H9 (cell line): ENCODE data around the gene TUBA8. TPM values are rescaled to one million over a fixed set of nuclear protein-coding genes. Genes with fewer than 3 reads are reported as not detected.
"Not testable (repeated sequence)": the region's sequence is repeated elsewhere in the genome, so short reads cannot be mapped to it uniquely, and the experiment has no call there.

Source experiments
- DNase-seq: peaks from one replicate; pipeline ENCODE4 v3.0.0-alpha.2; 2017
- H2AFZ ChIP-seq: one replicate; pipeline ENCODE4 v1.6.1; 2013; ENCODE audit warnings: mild to moderate bottlenecking, low read length, control low read depth, moderate library complexity
- H2AK5ac ChIP-seq: 2 replicates; pipeline ENCODE4 v1.6.1; 2013; ENCODE audit warnings: low read length, control low read depth, mixed read lengths; ENCODE audit not compliant: insufficient read length
- H2BK120ac ChIP-seq: one replicate; pipeline ENCODE4 v1.6.1; 2013; ENCODE audit warnings: low read depth, mild to moderate bottlenecking, low read length, control low read depth, inconsistent platforms; ENCODE audit not compliant: poor library complexity, severe bottlenecking
- H2BK12ac ChIP-seq: 2 replicates; pipeline ENCODE4 v1.6.1; 2013; ENCODE audit warnings: low read length, control low read depth, mixed read lengths, low read depth; ENCODE audit not compliant: insufficient read length
- H2BK15ac ChIP-seq: 2 replicates; pipeline ENCODE4 v1.6.1; 2013; ENCODE audit warnings: low read depth, low read length, control low read depth
- H2BK20ac ChIP-seq: one replicate; pipeline ENCODE4 v1.6.1; 2013; ENCODE audit warnings: low read depth, mild to moderate bottlenecking, low read length, control low read depth, inconsistent platforms; ENCODE audit not compliant: poor library complexity, severe bottlenecking
- H2BK5ac ChIP-seq: 2 replicates; pipeline ENCODE4 v1.6.1; 2013; ENCODE audit warnings: low read length, control low read depth, mixed read lengths; ENCODE audit not compliant: insufficient read length
- H3K14ac ChIP-seq: 2 replicates; pipeline ENCODE4 v1.6.1; 2013; ENCODE audit warnings: low read length, control low read depth; ENCODE audit not compliant: insufficient read depth
- H3K18ac ChIP-seq: 2 replicates; pipeline ENCODE4 v1.6.1; 2013; ENCODE audit warnings: low read depth, mild to moderate bottlenecking, mixed read lengths, low read length, control low read depth; ENCODE audit not compliant: insufficient read length
- H3K23ac ChIP-seq: 2 replicates; pipeline ENCODE4 v1.6.1; 2013; ENCODE audit warnings: low read length, control low read depth, mixed read lengths, low read depth; ENCODE audit not compliant: insufficient read length
- H3K23me2 ChIP-seq: 2 replicates; pipeline ENCODE4 v1.6.1; 2013; ENCODE audit warnings: low read depth, mild to moderate bottlenecking, mixed read lengths, low read length, control low read depth; ENCODE audit not compliant: insufficient read length, poor library complexity, severe bottlenecking
- H3K27ac ChIP-seq: 2 replicates; pipeline ENCODE4 v1.5.1; 2013; ENCODE audit warnings: low read length, control low read depth, mixed read lengths, low read depth; ENCODE audit not compliant: insufficient read length
- H3K27me3 ChIP-seq: 2 replicates; pipeline ENCODE4 v1.6.1; 2013; ENCODE audit warnings: low read length, control low read depth, inconsistent platforms; ENCODE audit not compliant: insufficient read depth
- H3K4ac ChIP-seq: 2 replicates; pipeline ENCODE4 v1.6.1; 2013; ENCODE audit warnings: low read depth, mild to moderate bottlenecking, control low read depth, inconsistent platforms, low read length, moderate library complexity
- H3K4me1 ChIP-seq: 2 replicates; pipeline ENCODE4 v1.6.1; 2013; ENCODE audit warnings: low read length, control low read depth, inconsistent platforms; ENCODE audit not compliant: insufficient read depth
- H3K4me2 ChIP-seq: 2 replicates; pipeline ENCODE4 v1.6.1; 2013; ENCODE audit warnings: low read length, control low read depth, mixed read lengths; ENCODE audit not compliant: insufficient read length, insufficient read depth
- H3K56ac ChIP-seq: 2 replicates; pipeline ENCODE4 v1.6.1; 2013; ENCODE audit warnings: low read depth, mild to moderate bottlenecking, mixed read lengths, low read length, control low read depth; ENCODE audit not compliant: insufficient read length
- H3K79me1 ChIP-seq: 2 replicates; pipeline ENCODE4 v1.6.1; 2013; ENCODE audit warnings: low read depth, mild to moderate bottlenecking, moderate library complexity, low read length, control low read depth, inconsistent platforms; ENCODE audit not compliant: insufficient read depth, poor library complexity, severe bottlenecking
- H3K79me2 ChIP-seq: 2 replicates; pipeline ENCODE4 v1.6.1; 2013; ENCODE audit warnings: low read length, control low read depth, inconsistent platforms; ENCODE audit not compliant: insufficient read depth
- H3K9ac ChIP-seq: 2 replicates; pipeline ENCODE4 v1.6.1; 2013; ENCODE audit warnings: low read length, control low read depth, mixed read lengths; ENCODE audit not compliant: insufficient read length; ENCODE audit errors: extremely low read depth
- H3K9me3 ChIP-seq: one replicate; pipeline ENCODE4 v1.6.1; 2013; ENCODE audit warnings: low read depth, low read length, inconsistent platforms; ENCODE audit not compliant: control insufficient read depth
- H3T11ph ChIP-seq: one replicate; pipeline ENCODE4 v1.6.1; 2013; ENCODE audit warnings: mild to moderate bottlenecking, low read length, control low read depth, inconsistent platforms
- H4K20me1 ChIP-seq: one replicate; pipeline ENCODE4 v1.6.1; 2013; ENCODE audit not compliant: control insufficient read depth, insufficient read length, insufficient read depth
- H4K5ac ChIP-seq: 2 replicates; pipeline ENCODE4 v1.6.1; 2013; ENCODE audit warnings: low read depth, mild to moderate bottlenecking, mixed read lengths, low read length, control low read depth; ENCODE audit not compliant: insufficient read length
- H4K8ac ChIP-seq: replicated peaks from 2 replicates; pipeline ENCODE4 v1.6.1; 2013; ENCODE audit warnings: low read length, control low read depth, mixed read lengths, low read depth; ENCODE audit not compliant: insufficient read length
- H4K91ac ChIP-seq: 2 replicates; pipeline ENCODE4 v1.6.1; 2013; ENCODE audit warnings: low read depth, mild to moderate bottlenecking, moderate library complexity, mixed read lengths, low read length, control low read depth; ENCODE audit not compliant: insufficient read length
- H3K27ac Mint-ChIP-seq, 3 experiments: 2 replicates in 2 of 3; 3 replicates in 1 of 3; pipeline ENCODE4 v1.8.0; 2020 to 2021; ENCODE audit warnings: mixed read lengths in 3 of 3, mild to moderate bottlenecking in 1 of 3, moderate library complexity in 1 of 3
- H3K27me3 Mint-ChIP-seq: 2 replicates; pipeline ENCODE4 v1.8.0; 2021; ENCODE audit warnings: low read depth, mild to moderate bottlenecking, moderate library complexity, mixed read lengths
- H3K36me3 Mint-ChIP-seq, 3 experiments: 2 replicates in 2 of 3; 3 replicates in 1 of 3; pipeline ENCODE4 v1.8.0; 2020 to 2021; ENCODE audit warnings: low read depth in 3 of 3, mixed read lengths in 3 of 3; ENCODE audit not compliant: insufficient read depth in 1 of 3
- H3K4me1 Mint-ChIP-seq, 2 experiments: 2 replicates each; pipeline ENCODE4 v1.8.0; 2020; ENCODE audit warnings: mixed read lengths in 2 of 2
- H3K4me3 Mint-ChIP-seq, 2 experiments: 2 replicates in 1 of 2; 3 replicates in 1 of 2; pipeline ENCODE4 v1.8.0; 2020 to 2021; ENCODE audit warnings: mild to moderate bottlenecking in 2 of 2, mixed read lengths in 2 of 2, moderate library complexity in 1 of 2
- H3K9me3 Mint-ChIP-seq, 2 experiments: 2 replicates in 1 of 2; 3 replicates in 1 of 2; pipeline ENCODE4 v1.8.0; 2020; ENCODE audit warnings: mild to moderate bottlenecking in 2 of 2, mixed read lengths in 2 of 2, moderate library complexity in 1 of 2
- WGBS: extraction: QIAGEN DNeasy Blood & Tissue Kit; methylation state at CpG from one replicate; pipeline ENCODE4 v1.1.7; 2013; ENCODE audit warnings: missing lambda C conversion rate, low lambda C conversion rate, mixed read lengths; ENCODE audit not compliant: insufficient read length; ENCODE audit errors: extremely low coverage; 5-methylcytosine and 5-hydroxymethylcytosine counted together
- total RNA-seq: library from RNA; stranded (reverse); gene quantifications from 2 replicates; pipeline ENCODE4 v1.2.1, GENCODE V29; 2021

Gene TUBA8
- total RNA-seq, 1 experiment from 2014 or later, result 2.0 TPM

DNA sequence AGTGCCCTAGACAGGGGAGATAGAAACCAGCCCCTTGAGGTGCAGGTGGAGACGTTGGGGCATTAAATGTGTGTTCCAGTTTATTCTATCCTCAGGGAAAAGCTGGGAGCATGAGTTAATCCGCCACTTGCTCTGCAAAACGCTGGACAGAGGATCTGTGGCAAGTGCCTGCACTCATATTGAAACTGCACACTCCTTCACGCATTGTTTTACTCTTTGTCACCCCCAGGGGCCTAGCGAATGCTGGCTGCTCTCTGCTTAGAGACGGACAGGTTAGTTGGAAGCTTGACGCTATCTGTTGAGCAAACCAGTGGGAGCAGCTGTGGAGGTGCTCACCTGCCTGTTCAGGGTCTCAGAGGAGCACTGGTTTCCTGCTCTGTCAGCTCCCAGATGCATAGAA, 53.2 kb downstream of the TUBA8 start:
- H3K14ac ChIP-seq, H3K79me2 ChIP-seq, H3K4me1 ChIP-seq, H3K79me1 ChIP-seq, H3K4me2 ChIP-seq, H3K4me3 Mint-ChIP-seq, H2BK120ac ChIP-seq, H2BK5ac ChIP-seq, H2AFZ ChIP-seq, H3K27me3 ChIP-seq, H4K5ac ChIP-seq, DNase-seq, H3K4ac ChIP-seq, H3K9me3 ChIP-seq, H3K36me3 Mint-ChIP-seq, H3K56ac ChIP-seq, H2AK5ac ChIP-seq, H3K27ac ChIP-seq, H3T11ph ChIP-seq, H3K9me3 Mint-ChIP-seq, H4K91ac ChIP-seq, H2BK20ac ChIP-seq, H2BK12ac ChIP-seq, H3K23ac ChIP-seq, H4K8ac ChIP-seq, H3K9ac ChIP-seq, H3K18ac ChIP-seq, H4K20me1 ChIP-seq, H2BK15ac ChIP-seq, H3K23me2 ChIP-seq: not testable (repeated sequence)
- no CpG with 5 or more reads among the region's 7 CpGs for WGBS
- Mint-ChIP-seq H3K4me1 (peaks cover 8 to 15% of the 10 kb centered on the region in 2 experiments), H3K27ac (peak overlapping the region in 1 of 3 experiments; percentile 67; a peak in 1 of 7 replicates), H3K27me3 (peaks cover 28% of the 10 kb centered on the region)

DNA sequence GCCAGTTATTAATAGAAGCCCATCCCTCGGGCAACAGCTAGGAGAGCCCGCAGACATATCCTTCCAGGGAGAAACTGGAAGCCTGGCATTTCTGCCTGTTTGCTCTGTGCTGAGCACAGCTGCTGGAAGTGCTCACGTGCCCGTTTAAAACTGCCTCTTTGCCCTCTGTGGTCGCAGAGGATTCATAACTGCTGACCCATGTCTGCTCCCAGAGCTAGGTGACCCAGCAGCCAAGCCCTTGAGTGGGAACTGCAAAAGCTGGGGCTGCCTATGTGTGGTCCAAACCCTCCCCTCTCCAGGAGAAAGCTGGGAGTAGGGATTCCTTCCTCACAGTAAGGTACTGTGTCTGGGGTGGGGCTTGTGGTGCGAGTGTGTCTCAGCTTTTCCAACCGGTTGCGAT, 54.0 kb downstream of the TUBA8 start:
- Mint-ChIP-seq H3K4me1 (peaks cover 8 to 17% of the 10 kb centered on the region in 2 experiments), H3K27ac (peak overlapping the region in 1 of 3 experiments; percentile 68; a peak in 1 of 7 replicates), H3K27me3 (peaks cover 26% of the 10 kb centered on the region)
- H2AFZ ChIP-seq, H3K27me3 ChIP-seq, H2BK120ac ChIP-seq, H4K8ac ChIP-seq, H3K79me2 ChIP-seq, H3K23ac ChIP-seq, H3K9me3 Mint-ChIP-seq, H3T11ph ChIP-seq, H4K91ac ChIP-seq, H3K4ac ChIP-seq, H2BK12ac ChIP-seq, H3K27ac ChIP-seq, H3K79me1 ChIP-seq, DNase-seq, H3K23me2 ChIP-seq, H2BK5ac ChIP-seq, H3K36me3 Mint-ChIP-seq, H4K5ac ChIP-seq, H3K4me1 ChIP-seq, H4K20me1 ChIP-seq, H3K9me3 ChIP-seq, H2BK20ac ChIP-seq, H2AK5ac ChIP-seq, H3K18ac ChIP-seq, H3K4me3 Mint-ChIP-seq, H3K56ac ChIP-seq, H3K9ac ChIP-seq, H3K4me2 ChIP-seq, H3K14ac ChIP-seq, H2BK15ac ChIP-seq: not testable (repeated sequence)
- WGBS, result no CpG with 5 or more reads among the region's 8 CpGs
